ENCODE results near the gene ZBTB7B. TPM values are rescaled to one million over a fixed set of nuclear protein-coding genes. Genes with fewer than 3 reads are reported as not detected.

ZBTB7B gene
- total RNA-seq, 2 donors from 2014 or later = 35.3 to 66.3 TPM

GRCh38 chr1:155005076-155006011, 2.7 kb downstream of the ZBTB7B start:
- Histone ChIP-seq H3K4me1 (ENCODE audit: control insufficient read depth in 1 of 2, low read depth in 2 of 2) (peaks cover 45 to 51% of the 10 kb centered on the region in 2 donors), H3K9me3 (no peaks in the 10 kb centered on the region), H3K4me3 (peak overlapping the region; percentile 99), H3K27ac (peak overlapping the region; percentile 92 to 99), H3K36me3 (peaks cover 3% of the 10 kb centered on the region), H3K27me3 (replicated peaks; ENCODE audit: insufficient read depth) (no peaks in the 10 kb centered on the region)
- TF ChIP-seq CTCF (IDR thresholded peaks at IDR 0.05) = no peak
- no peak for ATAC-seq (ENCODE audit: insufficient number of reproducible peaks, low FRiP score, low read depth)
- peak; percentile 33 for DNase-seq (ENCODE audit: low spot score)

GRCh38 chr1:155006601-155007101, 4.0 kb downstream of the ZBTB7B start:
- Histone ChIP-seq H3K27ac (peak overlapping the region; percentile 92 to 99), H3K4me3 (peak overlapping the region; percentile 23), H3K36me3 (peaks cover 3% of the 10 kb centered on the region), H3K9me3 (no peaks in the 10 kb centered on the region), H3K27me3 (replicated peaks; ENCODE audit: insufficient read depth) (no peaks in the 10 kb centered on the region), H3K4me1 (ENCODE audit: control insufficient read depth in 1 of 2, low read depth in 2 of 2) (peaks cover 52 to 64% of the 10 kb centered on the region in 2 donors)
- ATAC-seq (ENCODE audit: insufficient number of reproducible peaks, low FRiP score, low read depth) (no peak), DNase-seq (ENCODE audit: low spot score) (no peak)
- no peak for TF ChIP-seq CTCF (IDR thresholded peaks at IDR 0.05)

- H3K27me3 ChIP-seq (replicated peaks; ENCODE audit: insufficient read depth) = no peaks in the 10 kb centered on the region
- H3K9me3 ChIP-seq = no peaks in the 10 kb centered on the region
- TF ChIP-seq CTCF (IDR thresholded peaks at IDR 0.05) = no peak
- H3K27ac ChIP-seq = peak overlapping the region; percentile 65 to 99
- ATAC-seq (ENCODE audit: insufficient number of reproducible peaks, low FRiP score, low read depth) = no peak
- DNase-seq (ENCODE audit: low spot score) = no peak
- H3K4me1 ChIP-seq (ENCODE audit: control insufficient read depth in 1 of 2, low read depth in 2 of 2) = peaks cover 59 to 71% of the 10 kb centered on the region in 2 donors
- H3K4me3 ChIP-seq = peak overlapping the region; percentile 53
- H3K36me3 ChIP-seq = peaks cover 3% of the 10 kb centered on the region
Observed at GRCh38 chr1:155007251-155007828, 4.7 kb downstream of the ZBTB7B start.

DNA sequence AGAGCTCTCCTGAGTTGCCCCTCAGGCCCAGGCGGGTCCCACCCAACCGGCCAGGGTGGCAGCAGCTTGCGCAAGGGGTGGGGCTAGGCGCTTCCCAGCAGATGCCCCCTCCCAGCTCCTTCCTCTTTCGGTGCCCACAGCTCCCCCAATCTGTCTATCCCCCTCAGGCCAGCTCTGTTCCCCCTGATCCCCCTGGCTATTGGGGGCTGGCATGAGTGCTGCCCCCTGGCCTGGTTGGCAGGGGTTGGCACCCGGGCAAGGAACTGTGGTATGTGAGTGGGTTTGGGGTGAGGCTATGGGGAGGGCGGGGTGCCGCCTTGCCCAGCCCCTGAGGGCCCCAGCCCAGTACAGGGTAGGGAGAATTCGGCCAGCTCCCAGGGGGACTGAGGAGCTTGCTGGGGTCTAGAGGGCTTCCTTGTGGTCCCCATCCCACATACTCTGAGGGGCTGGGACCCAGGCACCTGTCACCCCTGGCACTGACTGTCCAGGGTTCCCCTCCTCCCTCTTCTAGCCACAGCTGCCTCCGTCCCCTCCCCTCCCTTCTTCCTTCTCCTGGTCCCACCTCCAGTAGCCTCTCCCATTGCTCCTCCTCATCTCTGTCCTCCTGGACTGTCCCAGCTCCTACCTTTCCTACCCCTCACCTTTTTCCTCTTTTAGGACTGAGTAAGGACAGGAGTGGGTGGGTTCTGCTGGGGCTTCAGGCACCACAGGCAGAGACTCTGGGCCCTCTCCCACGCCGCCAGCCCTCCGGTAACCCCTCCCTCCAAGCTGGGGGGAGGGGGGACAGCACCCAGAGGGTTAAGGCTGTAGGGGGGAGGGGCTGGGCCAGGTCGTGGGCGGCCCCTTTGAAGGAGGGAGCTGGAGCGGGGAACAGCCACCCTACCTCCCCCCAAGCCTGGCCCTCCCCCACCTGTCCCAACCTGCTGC, 5.7 kb downstream of the ZBTB7B start:
- Histone ChIP-seq H3K27me3 (replicated peaks; ENCODE audit: insufficient read depth) (no peaks in the 10 kb centered on the region), H3K4me3 (peak overlapping the region; percentile 53), H3K27ac (peak overlapping the region; percentile 65 to 99), H3K36me3 (peaks cover 3% of the 10 kb centered on the region), H3K9me3 (no peaks in the 10 kb centered on the region), H3K4me1 (ENCODE audit: control insufficient read depth in 1 of 2, low read depth in 2 of 2) (peaks cover 61 to 75% of the 10 kb centered on the region in 2 donors)
- no peak for TF ChIP-seq CTCF (IDR thresholded peaks at IDR 0.05)
- DNase-seq (ENCODE audit: low spot score) (no peak), ATAC-seq (ENCODE audit: insufficient number of reproducible peaks, low FRiP score, low read depth) (no peak)
